Thoracic aorta endothelial cell (primary cell): ENCODE measurements around the gene EVA1B. TPM values are rescaled to one million over a fixed set of nuclear protein-coding genes. Genes with fewer than 3 reads are reported as not detected.

Experiments
- total RNA-seq: library from RNA; depleted of rRNA; stranded (reverse); fragments of >200 nt; gene quantifications from 2 replicates; pipeline ENCODE4 v1.2.3, GENCODE V29; 2012

The EVA1B gene, protein sequence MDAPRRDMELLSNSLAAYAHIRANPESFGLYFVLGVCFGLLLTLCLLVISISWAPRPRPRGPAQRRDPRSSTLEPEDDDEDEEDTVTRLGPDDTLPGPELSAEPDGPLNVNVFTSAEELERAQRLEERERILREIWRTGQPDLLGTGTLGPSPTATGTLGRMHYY
- total RNA-seq = 75.4 and 94.8 TPM in 2 replicates

DNA sequence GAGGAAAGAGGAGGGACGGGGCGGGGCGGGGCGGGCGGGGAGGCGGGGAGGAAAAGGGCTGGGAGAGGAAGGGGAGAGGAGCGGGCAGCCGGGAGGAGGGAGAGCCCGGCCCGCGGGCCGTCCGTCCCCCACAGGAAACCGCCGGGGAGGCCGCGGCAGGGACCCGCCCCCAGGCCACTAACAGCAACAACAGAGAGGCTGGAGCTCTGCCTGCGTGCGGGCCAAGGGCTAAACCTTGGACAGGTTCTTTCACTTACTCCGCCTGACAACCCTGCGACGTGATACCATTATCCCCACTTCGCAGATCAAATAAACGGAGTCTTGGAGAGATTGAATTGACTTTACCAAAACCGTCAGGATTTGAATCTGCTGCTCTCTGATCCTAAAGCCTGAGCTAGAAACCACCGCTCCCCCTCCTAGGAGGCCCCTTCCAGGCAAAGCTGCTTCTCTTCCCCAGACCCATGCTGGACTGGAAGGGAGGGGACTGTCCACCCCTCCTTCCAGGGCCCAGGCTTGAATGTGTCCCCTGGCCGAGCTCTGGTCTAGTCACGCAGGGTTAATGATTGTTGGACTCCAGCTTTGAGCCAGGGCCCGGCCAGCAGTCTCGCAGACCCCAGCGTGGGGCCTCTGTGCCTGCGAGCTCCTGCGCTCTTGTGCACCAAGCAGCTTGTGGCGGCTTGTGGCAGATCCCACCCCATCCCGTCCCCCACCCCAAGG, at the start of gene EVA1B:
EVA1B (minus strand) TSS at position 10 of the 717 bp plus-strand sequence. CDS start 608 bp downstream, outside the sequence.

DNA sequence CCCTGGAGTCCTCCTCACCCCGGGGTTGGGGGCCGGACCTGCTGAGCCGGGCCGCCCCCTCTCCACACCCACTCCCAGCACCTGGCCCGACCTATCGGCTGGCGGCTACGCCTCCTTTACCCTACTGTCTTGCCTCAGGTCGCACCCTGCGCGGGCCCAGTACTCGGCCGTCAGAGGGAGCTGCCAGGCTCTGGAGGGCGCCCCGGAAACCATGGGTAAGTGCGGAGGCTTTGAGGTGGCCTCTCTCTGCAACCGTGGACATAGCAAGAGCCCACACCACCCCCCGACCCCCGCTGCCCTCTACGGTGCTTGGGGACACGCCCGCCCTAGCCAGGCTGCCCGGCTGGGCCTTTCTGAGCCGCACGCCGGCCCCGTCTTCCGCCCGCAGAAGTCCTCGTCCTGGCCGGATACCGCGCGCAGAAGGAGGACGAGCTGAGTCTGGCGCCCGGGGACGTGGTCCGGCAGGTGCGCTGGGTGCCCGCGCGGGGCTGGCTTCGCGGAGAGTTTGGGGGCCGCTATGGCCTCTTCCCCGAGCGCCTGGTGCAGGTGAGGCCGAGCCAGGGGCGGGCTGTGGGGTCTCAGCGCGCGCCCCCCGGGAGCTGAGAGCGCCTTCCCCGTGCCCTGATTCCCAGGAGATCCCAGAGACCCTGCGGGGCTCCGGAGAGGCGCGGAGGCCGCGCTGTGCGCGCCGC, 17.1 kb downstream of the EVA1B start, which contains the start of gene SH3D21:
SH3D21 (plus strand) TSS at position 159 of the 692 bp plus-strand sequence; CDS start at position 212, 53 bp downstream.

Other genes starting within 250 kb of the EVA1B start
- gene TEKT2, start 239.6 kb downstream of the EVA1B start, total RNA-seq = 0.22 TPM in 1 of 2 replicates, not detected in the other
- 25.6 and 26.2 TPM in 2 replicates for gene ADPRS, start 234.8 kb downstream of the EVA1B start, total RNA-seq
- 1.7 and 3.6 TPM in 2 replicates for gene COL8A2, start 198.4 kb downstream of the EVA1B start, total RNA-seq
- gene TRAPPC3, start 174.2 kb downstream of the EVA1B start, total RNA-seq = 89.3 and 96.1 TPM in 2 replicates
- 164 and 176 TPM in 2 replicates for gene MAP7D1, start 167.5 kb downstream of the EVA1B start, total RNA-seq
- gene THRAP3, start 99.2 kb downstream of the EVA1B start, total RNA-seq = 140 and 172 TPM in 2 replicates
- gene SH3D21, start 17.3 kb downstream of the EVA1B start, total RNA-seq = 2.8 and 3.1 TPM in 2 replicates
- gene STK40, start 62.3 kb upstream of the EVA1B start, total RNA-seq = 20.2 and 22.9 TPM in 2 replicates
- 8.9 and 9.3 TPM in 2 replicates for gene LSM10, start 74.3 kb upstream of the EVA1B start, total RNA-seq
- gene OSCP1, start 126.8 kb upstream of the EVA1B start, total RNA-seq = 2.7 and 4.4 TPM in 2 replicates
- gene MRPS15, start 140.7 kb upstream of the EVA1B start, total RNA-seq = 87.2 and 89.7 TPM in 2 replicates
- gene CSF3R, start 159.3 kb upstream of the EVA1B start, total RNA-seq = not detected in 2 replicates